ENCODE data around the gene INTS13. TPM values are rescaled to one million over a fixed set of nuclear protein-coding genes. Genes with fewer than 3 reads are reported as not detected.

The INTS13 gene
- total and polyA plus RNA-seq, 2 of the 8 experiments (the other 6 are each of a cell fraction or from before 2014, with no cell fraction given): 20.5 to 58.2 TPM

DNA sequence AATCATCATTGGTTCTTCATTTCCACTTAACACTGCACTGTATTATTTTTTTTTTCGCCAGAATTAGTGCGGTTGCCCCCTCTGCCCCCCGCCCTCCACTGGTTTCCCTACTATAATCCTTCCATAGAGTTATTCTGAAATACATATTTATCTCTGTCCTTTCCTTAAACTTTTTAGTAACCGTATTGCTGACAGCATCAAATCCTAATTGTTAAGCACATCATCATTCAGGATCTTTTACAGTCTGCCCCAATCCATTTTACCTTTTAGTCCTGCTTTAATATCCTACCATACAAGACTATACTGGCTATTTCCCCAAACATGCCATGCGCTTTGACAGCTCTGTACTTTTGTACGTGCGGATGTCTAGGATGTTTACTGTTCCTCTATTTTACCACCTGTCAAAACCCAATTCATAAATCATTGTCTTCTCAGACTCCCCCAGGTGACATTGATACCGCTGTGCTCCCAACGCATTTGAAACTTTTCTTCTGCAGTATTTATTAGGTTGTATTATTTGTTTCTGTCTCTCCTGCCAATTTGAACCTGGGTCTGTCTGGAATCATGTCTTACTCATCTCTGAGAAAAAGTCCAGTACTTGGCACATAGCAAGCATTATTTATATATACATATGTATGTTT is 1.5 kb upstream of the INTS13 start:
- no peaks in the 10 kb centered on the region for H3K27me3 ChIP-seq (replicated peaks in 1 of 4; ENCODE audit: control insufficient read depth in 3 of 4, extremely low read depth in 1 of 4, insufficient read depth in 3 of 4, low read length in 3 of 4)
- no peak overlapping the region for H4K8ac ChIP-seq (ENCODE audit: extremely low read depth, insufficient read depth, low read length)
- H3K14ac ChIP-seq (ENCODE audit: insufficient read length): no peak overlapping the region
- peak overlapping the region; percentile 63 to 90 for H3K4me2 ChIP-seq (ENCODE audit: insufficient read depth in 1 of 2, low read depth in 2 of 2, low read length in 2 of 2)
- no peak overlapping the region for H2BK120ac ChIP-seq (replicated peaks; ENCODE audit: low read depth, low read length)
- peaks cover 0 to 5% (median 3%) of the 10 kb centered on the region in 4 experiments; a peak in 6 of 7 replicates for H3K4me1 ChIP-seq (replicated peaks in 1 of 4; ENCODE audit: control insufficient read depth in 3 of 4, insufficient read depth in 4 of 4, low read length in 3 of 4)
- DNase-seq (ENCODE audit: low read depth in 1 of 2, low spot score in 2 of 2) (no peak), FAIRE-seq (no peak)
- no peak overlapping the region for H2BK5ac ChIP-seq (ENCODE audit: low read depth, low read length)
- peaks cover 4% of the 10 kb centered on the region in 2 experiments for H4K20me1 ChIP-seq (replicated peaks in 1 of 2; ENCODE audit: control insufficient read depth in 1 of 2, insufficient read depth in 2 of 2, low read length in 2 of 2)
- H3K23me2 ChIP-seq (ENCODE audit: low read depth, low read length): peaks cover 5% of the 10 kb centered on the region
- H3K56ac ChIP-seq (replicated peaks; ENCODE audit: insufficient read length, low read depth, low read length): no peak overlapping the region
- H2BK12ac ChIP-seq (ENCODE audit: low read depth, low read length): no peak overlapping the region
- H3K9me3 ChIP-seq (ENCODE audit: insufficient read depth in 2 of 2, low read depth in 1 of 2, low read length in 1 of 2): no peaks in the 10 kb centered on the region
- no peak overlapping the region for H3K4ac ChIP-seq (replicated peaks; ENCODE audit: insufficient read length, low read depth, low read length)
- H3K23ac ChIP-seq (ENCODE audit: insufficient read length): no peak overlapping the region
- CTCF ChIA-PET (ENCODE audit: partially characterized antibody): interaction anchor here (0.6 to 1.0 kb wide), 2 partner anchors 25 to 54 kb away, joined by 3 to 4 read pairs; no protein-coding TSS in a partner anchor
- no peaks in the 10 kb centered on the region for H3K36me3 ChIP-seq (ENCODE audit: control insufficient read depth in 2 of 4, insufficient read depth in 4 of 4, low read length in 3 of 4)
- H3K18ac ChIP-seq (ENCODE audit: extremely low read depth, low read length): no peak overlapping the region
- H2AFZ ChIP-seq (ENCODE audit: low read length): no peak overlapping the region; the same call in 1 of the 2 replicates
- WGBS, 2 experiments (ENCODE audit: extremely low coverage in 1 of 2, insufficient coverage in 1 of 2, insufficient read length in 1 of 2, insufficient replicate concordance in 2 of 2, low coverage in 1 of 2, low lambda C conversion rate in 2 of 2, missing lambda C conversion rate in 1 of 2): 45% methylated on average over 9 of the region's 9 CpGs; no CpG with 5 or more reads in 1 of the 2 experiments
- no peak overlapping the region for H4K91ac ChIP-seq (replicated peaks; ENCODE audit: insufficient read length, low read length)
- no peak overlapping the region for H4K5ac ChIP-seq (ENCODE audit: insufficient read length, low read depth, low read length)
- peak overlapping the region; percentile 92 to 97 (median 95); a peak in 5 of 7 replicates for H3K9ac ChIP-seq (replicated peaks in 1 of 4; ENCODE audit: extremely low read depth in 1 of 4, low read depth in 3 of 4, low read length in 3 of 4)
- TF ChIP-seq TBP (IDR thresholded peaks at IDR 0.05; ENCODE audit: low read depth, low read length) (no peak), SAP30 (IDR thresholded peaks at IDR 0.05; ENCODE audit: insufficient read depth, insufficient replicate concordance, low read length) (no peak), POU5F1 (IDR thresholded peaks at IDR 0.05; ENCODE audit: low read depth, low read length) (no peak), SRF (IDR thresholded peaks at IDR 0.05; ENCODE audit: low read depth, low read length) (no peak)
- POLR2A ChIA-PET (ENCODE audit: partially characterized antibody): interaction anchor here (0.7 to 1.2 kb wide), 8 partner anchors 16 to 394 kb away, joined by 3 to 4 read pairs (median 4); partner anchors contain the start of genes BMAL2, ITPR2, MED21 and TM7SF3
- H2AK5ac ChIP-seq (ENCODE audit: low read depth, low read length): no peak overlapping the region
- peaks cover 2% of the 10 kb centered on the region; the same call in 1 of the 2 replicates for H3K79me1 ChIP-seq (ENCODE audit: low read depth, low read length)
- H3K79me2 ChIP-seq (ENCODE audit: control insufficient read depth in 1 of 2, insufficient read depth in 2 of 2, low read length in 2 of 2): peaks cover 5 to 87% of the 10 kb centered on the region in 2 experiments; a peak in 3 of 4 replicates
- no peak overlapping the region for H2BK15ac ChIP-seq (ENCODE audit: low read length)
- H3K4me3 ChIP-seq (ENCODE audit: extremely low read depth in 1 of 4, insufficient read depth in 2 of 4, low read depth in 3 of 4, low read length in 4 of 4): peak overlapping the region; percentile 93 to 97 (median 96)
- H2BK20ac ChIP-seq (ENCODE audit: low read length): no peak overlapping the region
- H3K27ac ChIP-seq (ENCODE audit: low read depth, low read length): no peak overlapping the region
